ENCODE measurements around the gene ADGRG7. TPM values are rescaled to one million over a fixed set of nuclear protein-coding genes. Genes with fewer than 3 reads are reported as not detected.
"Not testable (repeated sequence)": the region's sequence is repeated elsewhere in the genome, so short reads cannot be mapped to it uniquely, and the experiment has no call there.

ADGRG7 gene
- total and polyA plus RNA-seq, 4 donors, result not detected

- Histone ChIP-seq H3K4me1 (ENCODE audit: control insufficient read depth in 5 of 5, insufficient read depth in 5 of 5, low read length in 5 of 5) (no peaks in the 10 kb centered on the region), H3K27me3 (ENCODE audit: control insufficient read depth in 3 of 3, insufficient read depth in 3 of 3, low read length in 2 of 3) (no peaks in the 10 kb centered on the region), H3K9ac (ENCODE audit: insufficient read depth in 1 of 2, low read length in 2 of 2) (no peak overlapping the region), H3K27ac (ENCODE audit: low read depth in 1 of 2, low read length in 1 of 2) (no peak overlapping the region), H3K36me3 (ENCODE audit: control insufficient read depth in 4 of 4, insufficient read depth in 4 of 4, low read length in 4 of 4) (peaks cover 0 to 9% (median 4%) of the 10 kb centered on the region in 4 donors), H3K4me3 (no peak overlapping the region), H3K9me3 (ENCODE audit: control insufficient read depth in 4 of 4, insufficient read depth in 3 of 4, low read length in 3 of 4) (no peaks in the 10 kb centered on the region)
- no peak for TF ChIP-seq CTCF (IDR thresholded peaks at IDR 0.05; ENCODE audit: control extremely low read depth, extremely low read depth)
- ATAC-seq (ENCODE audit: insufficient read depth, low FRiP score) (no peak), DNase-seq (no peak)
These were observed 30.8 kb upstream of the ADGRG7 start for GRCh38 chr3:100578646-100579045.

- ATAC-seq (ENCODE audit: insufficient read depth, low FRiP score), result no peak
- Histone ChIP-seq H3K27ac (ENCODE audit: low read depth in 1 of 2, low read length in 1 of 2) (no peak overlapping the region), H3K4me1 (ENCODE audit: control insufficient read depth in 5 of 5, insufficient read depth in 5 of 5, low read length in 5 of 5) (no peaks in the 10 kb centered on the region), H3K36me3 (ENCODE audit: control insufficient read depth in 4 of 4, insufficient read depth in 4 of 4, low read length in 4 of 4) (peaks cover 0 to 5% (median 2%) of the 10 kb centered on the region in 4 donors), H3K9ac (ENCODE audit: insufficient read depth in 1 of 2, low read length in 2 of 2) (no peak overlapping the region), H3K9me3 (ENCODE audit: control insufficient read depth in 4 of 4, insufficient read depth in 3 of 4, low read length in 3 of 4) (no peaks in the 10 kb centered on the region), H3K4me3 (no peak overlapping the region), H3K27me3 (ENCODE audit: control insufficient read depth in 3 of 3, insufficient read depth in 3 of 3, low read length in 2 of 3) (no peaks in the 10 kb centered on the region)
- 27 to 66% methylated on average over 2 of the region's 2 CpGs for WGBS, 2 donors
- no peak for DNase-seq
- no peak for TF ChIP-seq CTCF (IDR thresholded peaks at IDR 0.05; ENCODE audit: control extremely low read depth, extremely low read depth)
These were observed 29.3 kb upstream of the ADGRG7 start for GRCh38 chr3:100580147-100580546.

GRCh38 chr3:100581650-100582049 lies 27.8 kb upstream of the ADGRG7 start:
- ATAC-seq (ENCODE audit: insufficient read depth, low FRiP score), result no peak
- H3K36me3 ChIP-seq (ENCODE audit: control insufficient read depth in 4 of 4, insufficient read depth in 4 of 4, low read length in 4 of 4), result peaks cover 0 to 5% (median 2%) of the 10 kb centered on the region in 4 donors
- H3K9me3 ChIP-seq (ENCODE audit: control insufficient read depth in 4 of 4, insufficient read depth in 3 of 4, low read length in 3 of 4), result no peaks in the 10 kb centered on the region
- H3K9ac ChIP-seq (ENCODE audit: insufficient read depth in 1 of 2, low read length in 2 of 2), result no peak overlapping the region
- no peak for DNase-seq
- no peaks in the 10 kb centered on the region for H3K4me1 ChIP-seq (ENCODE audit: control insufficient read depth in 5 of 5, insufficient read depth in 5 of 5, low read length in 5 of 5)
- TF ChIP-seq CTCF (IDR thresholded peaks at IDR 0.05; ENCODE audit: control extremely low read depth, extremely low read depth), result no peak
- 85% methylated on average over 1 of the region's 1 CpG for WGBS, 2 donors
- H3K27me3 ChIP-seq (ENCODE audit: control insufficient read depth in 3 of 3, insufficient read depth in 3 of 3, low read length in 2 of 3), result no peaks in the 10 kb centered on the region
- no peak overlapping the region for H3K4me3 ChIP-seq
- H3K27ac ChIP-seq (ENCODE audit: low read depth in 1 of 2, low read length in 1 of 2), result no peak overlapping the region

- H3K4me3 ChIP-seq; H3K36me3 ChIP-seq (ENCODE audit: control insufficient read depth in 4 of 4, insufficient read depth in 4 of 4, low read length in 4 of 4); H3K4me1 ChIP-seq (ENCODE audit: control insufficient read depth in 5 of 5, insufficient read depth in 5 of 5, low read length in 5 of 5); H3K9ac ChIP-seq (ENCODE audit: insufficient read depth in 1 of 2, low read length in 2 of 2); H3K27me3 ChIP-seq (ENCODE audit: control insufficient read depth in 3 of 3, insufficient read depth in 3 of 3, low read length in 2 of 3); H3K9me3 ChIP-seq (ENCODE audit: control insufficient read depth in 4 of 4, insufficient read depth in 3 of 4, low read length in 3 of 4); ATAC-seq (ENCODE audit: insufficient read depth, low FRiP score); H3K27ac ChIP-seq (ENCODE audit: low read depth in 1 of 2, low read length in 1 of 2); DNase-seq: not testable (repeated sequence)
- 95% methylated on average over 10 of the region's 10 CpGs for WGBS, 2 donors
These were observed 27.2 kb upstream of the ADGRG7 start for GRCh38 chr3:100582157-100582556.

Data from lung (tissue), 12 donors.